NCI-H524 (cell line): ENCODE measurements around the gene NTN3.
"Not testable (repeated sequence)": the region's sequence is repeated elsewhere in the genome, so short reads cannot be mapped to it uniquely, and the experiment has no call there.

ENCODE experiments used
- DNase-seq, 2 experiments: peaks; one replicate each; lab custom pipeline; 2025; lab: John Stamatoyannopoulos, UW

Gene NTN3

DNA sequence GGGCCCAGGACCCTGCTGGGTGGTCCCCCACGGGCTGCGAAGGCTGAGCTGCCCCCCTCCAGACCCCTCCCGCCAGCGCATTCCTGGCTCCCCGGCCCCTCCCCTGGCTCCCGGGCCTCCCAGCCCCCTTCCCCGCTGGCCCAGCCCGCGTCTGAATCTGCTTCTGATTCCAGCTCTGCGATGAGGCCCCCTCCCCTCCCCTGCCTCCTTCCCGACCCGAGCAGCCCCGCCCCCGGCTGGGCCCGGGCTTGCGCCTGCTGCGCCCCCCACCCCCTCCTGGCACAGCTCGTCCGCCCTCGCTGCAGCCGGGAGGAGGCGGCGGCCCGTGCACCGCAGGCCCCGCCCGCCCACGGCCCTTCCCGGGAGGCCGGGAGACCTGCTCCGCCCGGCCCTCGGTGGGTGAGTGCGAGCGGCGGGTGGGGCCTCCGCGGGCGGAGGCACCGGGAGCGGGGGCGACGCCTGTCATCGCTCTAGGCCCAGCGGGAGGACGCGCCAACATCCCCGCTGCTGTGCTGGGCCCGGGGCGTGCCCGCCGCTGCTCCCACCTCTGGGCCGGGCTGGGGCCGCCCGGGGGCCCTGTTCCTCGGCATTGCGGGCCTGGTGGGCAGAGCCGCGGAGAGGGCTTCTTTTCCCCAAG is at the start of gene NTN3:
NTN3 (plus strand) TSS at position 282 of the 637 bp plus-strand sequence. CDS start 405 bp downstream, outside the sequence.
- peak; percentile 92 to 95 for DNase-seq

DNA sequence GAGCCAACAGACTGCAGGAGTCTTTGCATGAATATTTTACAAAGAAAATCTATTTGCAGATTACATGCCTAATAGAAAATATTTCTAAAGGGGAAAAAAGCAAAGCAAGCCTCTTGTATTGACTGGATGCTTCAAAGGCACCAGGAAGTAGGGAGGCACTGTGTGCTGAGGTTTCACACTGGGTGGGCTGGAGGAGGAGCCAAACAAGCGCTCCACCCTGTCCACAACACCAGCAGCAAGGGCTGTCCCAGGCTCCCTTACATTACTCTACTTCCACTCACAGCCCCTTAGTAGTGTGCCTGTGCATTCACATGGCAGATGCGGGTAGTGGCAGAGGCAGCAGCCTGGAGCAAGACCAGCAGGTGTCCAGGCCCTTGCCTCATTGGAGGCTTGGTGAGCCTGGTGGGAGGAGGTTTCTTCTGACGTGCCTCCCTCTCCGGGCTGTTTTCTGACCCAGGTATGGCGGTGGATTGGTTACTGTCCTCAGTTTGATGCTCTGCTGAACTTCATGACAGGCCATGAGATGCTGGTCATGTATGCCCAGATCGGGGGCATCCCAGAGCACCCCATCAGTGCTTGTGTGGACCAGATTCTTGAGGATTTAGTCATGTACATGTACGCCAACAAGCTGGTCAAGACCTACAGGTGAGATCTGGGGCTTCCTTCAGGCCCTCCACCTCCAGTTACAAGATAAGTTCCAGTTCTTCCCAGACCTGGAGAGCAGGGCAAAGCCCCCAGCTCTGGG is 48.8 kb upstream of the NTN3 start:
- peak in 1 of 2 experiments; percentile 33 for DNase-seq

DNA sequence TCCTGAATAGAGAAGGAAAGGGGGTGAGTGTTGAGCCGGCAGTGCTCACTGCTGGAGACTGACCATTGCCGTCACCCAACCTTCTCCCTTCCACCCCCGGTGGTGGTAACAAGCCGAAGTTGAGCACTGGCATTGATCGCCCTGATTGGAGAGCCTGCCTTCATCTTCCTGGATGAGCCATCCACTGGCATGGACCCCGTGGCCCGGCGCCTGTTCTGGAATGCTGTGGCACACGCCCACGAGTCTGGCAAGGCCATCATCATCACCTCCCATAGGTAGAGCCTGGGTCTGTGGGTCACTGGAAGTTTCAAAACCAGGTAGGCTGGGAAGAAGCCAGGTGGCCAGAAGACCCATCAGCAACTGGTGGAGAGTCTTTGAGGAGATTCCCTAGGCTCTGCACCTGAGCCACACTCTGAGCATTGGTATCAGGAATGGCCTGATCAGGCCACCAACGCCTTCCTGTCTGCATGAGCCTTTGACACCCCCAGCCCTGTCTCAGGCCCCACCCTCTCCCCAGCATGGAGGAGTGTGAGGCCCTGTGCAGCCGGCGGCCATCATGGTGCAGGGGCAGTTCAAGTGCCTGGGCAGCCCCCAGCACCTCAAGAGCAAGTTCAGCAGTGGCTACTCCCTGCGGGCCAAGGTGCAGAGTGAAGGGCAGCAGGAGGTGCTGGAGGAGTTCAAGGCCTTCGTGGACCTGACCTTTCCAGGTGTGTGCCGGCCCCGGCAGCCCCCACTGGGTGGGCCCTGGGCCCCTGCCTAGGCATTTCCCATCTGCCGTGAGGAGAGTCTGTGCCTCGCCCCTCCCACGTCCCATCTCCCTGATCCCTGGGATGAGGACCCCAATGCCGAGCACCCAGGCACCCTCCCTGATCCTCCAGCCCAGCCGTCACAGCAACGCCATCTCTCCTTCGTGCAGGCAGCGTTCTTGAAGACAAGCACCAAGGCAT is 46.8 kb upstream of the NTN3 start:
- no peak for DNase-seq

DNA sequence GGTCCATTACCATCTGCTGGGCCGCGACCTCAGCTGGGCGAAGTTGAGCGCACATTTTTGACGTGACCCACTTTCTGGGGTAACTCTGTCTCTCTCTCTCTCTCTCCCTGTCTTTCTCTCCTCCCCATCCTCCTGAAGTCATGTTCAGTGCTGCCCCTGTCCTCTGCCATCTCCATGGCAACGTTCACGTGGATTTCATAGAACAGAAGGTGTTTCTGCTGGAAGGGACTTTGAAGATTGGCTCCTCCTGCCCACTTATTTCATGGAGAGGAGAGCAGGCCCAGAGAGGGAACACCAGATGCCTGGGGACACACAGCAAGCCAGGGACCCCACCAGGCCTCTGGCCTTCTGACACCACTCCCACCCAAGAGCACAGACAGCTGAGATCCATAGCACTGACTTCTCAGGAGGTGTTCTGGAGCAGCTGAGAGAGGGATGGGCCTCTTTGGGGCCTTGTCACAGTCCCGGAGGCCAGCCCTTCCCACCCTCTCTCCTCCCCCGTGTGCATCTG is 46.0 kb upstream of the NTN3 start:
- DNase-seq, result peak in 1 of 2 experiments; percentile 51

DNA sequence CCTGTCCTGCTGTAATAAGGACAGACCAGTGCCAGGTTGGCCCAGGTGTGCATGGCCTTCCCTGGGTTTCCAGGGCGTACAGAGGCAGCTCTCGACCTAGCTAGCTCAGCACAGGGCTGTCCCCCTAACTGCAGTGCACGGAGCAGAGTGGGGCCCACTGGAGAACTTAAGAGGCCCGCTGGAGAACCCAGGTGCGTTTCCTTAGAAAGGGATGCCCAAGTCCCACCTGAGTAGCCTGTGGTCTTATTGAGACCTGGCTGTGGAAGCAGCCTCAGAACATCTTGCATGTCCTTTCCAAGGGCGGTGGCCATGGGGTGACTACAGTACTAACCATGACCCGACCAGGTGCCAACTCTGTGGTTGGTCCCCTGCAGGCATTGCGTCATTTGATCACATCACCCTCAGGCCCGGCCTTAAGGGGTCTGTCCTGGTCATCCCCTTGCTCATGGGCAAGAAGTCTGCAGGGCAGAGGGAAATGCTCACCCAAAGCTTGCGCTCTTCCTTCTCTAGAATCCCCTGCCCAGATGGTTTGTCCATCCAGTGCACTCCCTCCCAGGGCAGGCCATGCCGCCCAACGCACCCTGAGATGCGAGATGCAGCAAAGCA is 45.2 kb upstream of the NTN3 start:
- no peak for DNase-seq

DNA sequence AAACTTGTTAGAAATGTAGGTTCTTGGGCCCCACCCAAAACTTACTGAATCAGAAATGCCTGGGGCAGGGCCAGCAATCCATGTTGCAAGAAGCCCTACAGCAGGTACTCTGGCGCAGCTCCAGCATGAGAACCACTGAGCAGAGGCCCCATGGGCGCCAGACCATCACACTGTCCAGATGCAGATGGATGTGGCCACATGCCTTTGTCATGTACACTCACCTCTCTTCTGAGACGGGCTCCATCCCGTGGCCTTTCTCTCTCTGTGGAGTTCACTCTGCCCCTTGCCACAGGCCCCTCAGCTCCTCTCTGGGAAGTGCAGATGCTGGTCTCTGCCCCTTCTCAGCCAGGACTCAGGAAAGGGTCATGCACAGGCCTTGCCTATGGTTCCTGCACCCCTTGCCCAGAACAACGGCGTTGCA is 44.1 kb upstream of the NTN3 start:
- DNase-seq, result no peak

DNA sequence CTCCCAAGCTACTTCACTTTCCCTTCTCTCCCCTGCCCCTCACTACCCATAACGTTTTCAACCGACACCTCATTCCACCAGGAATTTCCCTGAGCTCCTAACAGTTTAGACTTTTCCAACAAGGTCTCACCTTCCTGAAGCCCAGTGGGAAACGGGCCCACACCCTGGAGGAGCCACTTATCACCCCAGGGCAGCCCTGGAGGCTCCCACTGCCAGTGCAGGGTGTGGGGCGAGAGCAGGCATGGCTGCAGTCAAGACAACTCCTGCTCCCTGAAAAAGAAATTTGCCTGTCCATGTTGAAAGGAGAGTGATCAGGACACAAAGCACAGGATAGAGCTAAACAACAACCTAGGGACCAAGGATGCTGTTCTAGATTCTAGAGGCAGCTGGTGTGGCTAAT is 43.6 kb upstream of the NTN3 start:
- no peak for DNase-seq

DNA sequence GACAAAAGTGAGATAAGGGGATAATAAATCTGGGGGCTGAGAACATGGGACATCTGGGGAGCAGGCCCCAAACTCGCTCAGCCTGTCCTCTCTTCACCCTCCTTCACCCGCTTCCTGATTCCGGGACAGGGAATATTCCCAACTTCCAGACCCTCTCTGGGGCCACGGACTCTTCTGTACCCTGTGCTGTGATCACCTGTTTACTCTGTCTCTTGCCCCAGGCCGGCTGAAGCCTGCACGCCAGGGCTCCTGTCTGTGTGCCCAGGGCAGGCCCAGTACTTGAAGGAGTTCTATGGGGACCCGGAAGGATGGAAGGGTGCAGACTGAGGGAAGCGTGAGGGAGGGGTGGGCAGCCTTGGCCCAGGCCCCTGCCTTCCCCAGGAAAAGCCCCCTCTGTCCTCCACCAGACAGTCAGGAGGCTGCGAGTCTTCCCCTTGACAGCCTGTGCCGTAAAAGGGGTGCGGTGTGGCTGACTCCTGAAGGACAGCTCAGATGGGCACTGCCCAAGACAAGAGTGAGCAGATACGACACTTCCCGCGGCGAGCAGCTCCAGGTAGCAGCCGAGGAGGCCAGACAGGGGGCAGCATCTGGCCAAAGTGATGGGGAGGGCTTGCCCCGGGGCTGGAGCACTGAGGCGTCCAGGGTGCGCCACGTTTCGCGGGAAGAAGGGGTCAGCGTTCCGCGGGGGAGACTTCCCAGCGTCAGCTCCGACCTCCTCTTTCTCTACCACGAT is 42.9 kb upstream of the NTN3 start:
- DNase-seq, result peak; percentile 39 to 71

DNA sequence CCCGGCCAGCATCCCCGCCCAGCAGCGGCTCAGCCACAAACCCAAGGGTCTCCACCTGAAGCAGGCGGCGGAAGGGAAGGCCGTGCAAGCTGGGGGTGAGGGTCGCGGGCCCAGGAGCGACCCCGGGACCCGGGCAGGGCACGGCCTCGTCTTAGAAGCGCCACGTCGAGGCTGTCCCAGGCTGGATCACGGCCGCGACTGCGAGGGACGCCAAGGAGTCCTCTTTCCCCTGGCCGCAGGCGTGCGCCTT is 42.4 kb upstream of the NTN3 start:
- no peak for DNase-seq

DNA sequence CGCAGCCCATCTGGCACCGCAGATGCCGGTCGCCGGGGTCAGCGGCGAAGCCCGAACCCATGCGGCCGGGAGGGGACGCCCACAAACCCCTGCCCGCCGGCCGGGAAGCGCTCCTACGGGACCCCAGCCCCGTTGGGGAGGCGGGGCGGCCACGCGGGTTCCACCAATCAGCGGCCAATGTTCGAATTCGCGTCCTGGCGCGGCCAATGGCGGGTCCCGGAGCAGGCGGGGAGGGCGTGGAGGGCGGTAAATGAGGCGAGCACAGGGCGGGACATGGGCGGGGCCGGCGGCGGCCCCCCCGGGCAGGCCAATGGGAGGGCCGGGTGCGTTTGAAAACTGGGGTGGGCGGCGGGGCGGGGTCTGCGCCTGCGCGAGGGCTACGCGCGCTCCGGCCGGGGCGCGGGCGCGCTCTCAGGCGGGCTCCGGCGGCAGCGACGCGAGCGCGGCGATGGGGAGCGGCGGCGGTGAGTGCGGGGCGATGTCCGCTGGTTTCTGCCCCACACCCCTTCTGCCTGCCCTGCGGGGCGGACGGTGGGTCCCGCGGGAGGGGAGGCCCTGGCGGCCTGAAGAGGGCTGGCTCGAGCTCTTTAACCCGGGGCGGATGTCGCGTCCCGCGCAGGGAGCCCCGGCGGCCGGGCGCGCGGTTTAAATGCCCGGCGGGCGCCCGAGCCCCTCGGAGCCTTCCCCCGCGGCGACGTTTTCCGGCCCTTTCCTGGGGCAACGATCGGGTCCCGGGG is 41.9 kb upstream of the NTN3 start, which contains the start of gene CCNF:
CCNF (plus strand) TSS at position 414 of the 737 bp plus-strand sequence; CDS start at position 449, 35 bp downstream.
- peak; percentile 97 to 98 for DNase-seq

DNA sequence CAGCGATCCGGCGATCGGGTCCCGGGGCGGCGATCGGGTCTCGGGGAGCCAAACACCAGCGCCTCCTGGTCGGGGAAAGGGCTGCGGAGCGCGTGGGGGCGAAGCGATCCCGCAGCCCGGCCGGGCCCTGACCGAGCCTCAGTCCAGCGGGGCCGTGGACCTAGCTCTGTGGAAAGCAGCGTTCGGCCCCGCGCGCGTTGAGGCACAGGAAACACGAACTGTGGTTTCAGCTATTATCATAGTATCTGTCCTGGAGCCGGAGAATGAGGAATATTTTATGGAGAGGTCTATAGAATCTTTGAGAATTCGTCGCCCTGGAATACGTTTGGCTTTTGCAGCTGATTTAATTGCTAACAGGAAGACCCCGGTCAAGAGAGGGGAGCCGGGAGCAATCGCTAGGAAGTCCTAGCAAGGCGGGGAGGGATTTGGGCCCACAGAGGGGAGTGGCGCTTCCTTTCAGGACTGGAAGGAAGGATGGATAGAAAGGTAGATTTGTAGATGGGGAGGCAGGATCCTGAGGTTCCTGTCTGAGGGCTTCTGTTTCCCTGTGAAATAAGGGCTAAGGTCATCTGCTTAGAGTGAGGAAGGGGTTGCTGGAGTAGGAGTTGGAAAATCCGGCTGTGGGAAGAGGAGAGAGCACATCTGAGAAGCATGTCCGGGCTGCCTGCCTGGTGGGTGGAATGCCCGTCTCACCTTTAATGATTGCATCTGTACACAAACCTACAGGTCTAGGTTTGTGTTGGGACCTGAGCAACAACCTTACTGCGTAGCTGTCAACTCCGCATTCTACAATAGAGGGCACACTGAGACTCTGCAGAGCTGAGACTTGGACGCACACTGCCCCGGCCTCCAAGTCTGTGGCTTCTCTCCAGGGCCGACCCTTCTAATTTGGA is 41.1 kb upstream of the NTN3 start:
- DNase-seq, result peak in 1 of 2 experiments; percentile 42

DNA sequence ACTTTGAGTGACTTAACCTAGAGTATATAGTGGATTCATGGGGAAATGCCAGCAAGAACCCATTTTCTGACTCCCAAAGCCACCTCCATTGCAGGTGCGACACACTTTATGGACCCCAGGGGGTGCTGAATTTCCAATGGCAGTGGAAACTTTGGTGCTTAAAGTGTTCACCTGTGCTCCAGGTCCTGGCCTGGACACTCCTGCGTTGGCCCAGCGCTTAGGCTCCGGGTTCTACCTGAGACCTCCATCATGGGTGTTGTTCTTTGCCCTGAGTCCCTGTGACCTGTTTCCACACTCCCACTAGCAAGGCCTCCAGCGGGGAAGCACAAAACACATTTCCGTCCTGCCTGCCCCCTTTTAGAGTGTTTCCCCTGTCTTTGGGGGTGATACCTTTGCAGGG is 38.8 kb upstream of the NTN3 start:
- no peak for DNase-seq

DNA sequence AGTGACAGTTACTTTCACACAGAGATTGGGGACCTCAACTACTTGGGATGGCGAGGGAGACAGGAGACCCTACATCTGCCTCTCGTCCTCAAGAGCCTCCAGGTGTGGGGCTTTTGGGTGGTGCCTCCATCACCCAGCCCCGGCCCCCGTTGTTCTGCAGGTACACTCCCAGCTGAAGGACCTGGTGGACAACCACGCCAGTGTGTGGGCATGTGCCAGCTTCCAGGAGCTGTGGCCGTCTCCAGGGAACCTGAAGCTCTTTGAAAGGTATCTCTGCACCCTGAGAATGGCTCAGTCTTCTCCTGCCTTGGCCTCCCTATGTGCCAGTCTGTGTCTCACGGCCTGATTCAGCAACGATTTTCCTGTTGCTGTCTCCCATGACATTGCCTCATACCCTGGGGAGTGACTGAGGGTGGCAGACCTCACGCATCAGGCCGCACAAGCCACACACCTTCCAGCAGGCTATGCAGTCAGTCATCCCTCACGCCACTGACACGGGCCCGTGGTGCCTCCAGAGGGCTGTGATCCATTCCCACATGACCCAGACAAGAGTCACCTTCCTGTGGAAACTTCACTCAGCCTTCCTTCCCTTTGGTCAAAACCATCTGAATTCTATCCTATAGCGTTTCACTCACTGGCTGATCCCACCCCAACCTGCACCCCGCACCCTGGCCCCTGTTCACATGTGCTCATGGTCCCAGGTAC is 38.1 kb upstream of the NTN3 start:
- DNase-seq, result no peak

DNA sequence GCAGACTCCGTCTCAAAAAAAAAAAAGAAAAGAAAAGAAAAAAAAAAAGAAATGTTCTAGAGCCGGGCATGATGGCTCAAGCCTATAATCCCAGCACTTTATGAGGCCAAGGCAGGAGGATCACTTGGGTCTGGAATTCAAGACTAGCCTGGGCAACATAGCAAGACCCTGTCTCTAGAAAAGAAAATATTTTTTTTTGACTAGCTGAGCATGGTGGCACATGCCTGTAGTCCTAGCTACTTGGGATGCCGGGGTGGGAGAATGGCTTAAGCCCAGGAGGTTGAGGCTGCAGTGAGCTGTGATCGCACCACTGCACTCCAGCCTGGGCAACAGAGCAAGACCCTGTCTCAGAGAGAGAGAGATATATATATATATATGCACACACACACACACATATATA is 35.9 kb upstream of the NTN3 start:
- not testable (repeated sequence) for DNase-seq

DNA sequence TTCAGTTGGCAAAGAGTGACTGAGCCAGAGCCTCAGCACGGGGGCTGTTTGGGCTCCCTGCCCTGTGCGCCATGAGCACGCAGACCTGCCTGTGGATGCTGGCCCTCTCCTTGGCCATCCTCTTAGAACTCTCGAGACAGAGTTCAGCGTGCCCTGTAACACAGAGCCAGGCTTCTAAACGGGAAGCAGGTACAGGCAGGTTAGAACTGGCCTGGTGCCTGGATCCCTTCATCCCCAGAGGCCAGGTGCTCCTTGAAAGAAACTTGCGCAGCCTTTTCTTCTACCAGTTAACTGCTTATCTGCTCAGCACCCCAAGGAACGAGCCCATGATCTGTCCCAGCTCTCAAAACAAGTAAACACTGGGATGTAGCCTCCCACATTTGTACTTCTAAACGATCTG is 35.0 kb upstream of the NTN3 start:
- DNase-seq, result no peak

DNA sequence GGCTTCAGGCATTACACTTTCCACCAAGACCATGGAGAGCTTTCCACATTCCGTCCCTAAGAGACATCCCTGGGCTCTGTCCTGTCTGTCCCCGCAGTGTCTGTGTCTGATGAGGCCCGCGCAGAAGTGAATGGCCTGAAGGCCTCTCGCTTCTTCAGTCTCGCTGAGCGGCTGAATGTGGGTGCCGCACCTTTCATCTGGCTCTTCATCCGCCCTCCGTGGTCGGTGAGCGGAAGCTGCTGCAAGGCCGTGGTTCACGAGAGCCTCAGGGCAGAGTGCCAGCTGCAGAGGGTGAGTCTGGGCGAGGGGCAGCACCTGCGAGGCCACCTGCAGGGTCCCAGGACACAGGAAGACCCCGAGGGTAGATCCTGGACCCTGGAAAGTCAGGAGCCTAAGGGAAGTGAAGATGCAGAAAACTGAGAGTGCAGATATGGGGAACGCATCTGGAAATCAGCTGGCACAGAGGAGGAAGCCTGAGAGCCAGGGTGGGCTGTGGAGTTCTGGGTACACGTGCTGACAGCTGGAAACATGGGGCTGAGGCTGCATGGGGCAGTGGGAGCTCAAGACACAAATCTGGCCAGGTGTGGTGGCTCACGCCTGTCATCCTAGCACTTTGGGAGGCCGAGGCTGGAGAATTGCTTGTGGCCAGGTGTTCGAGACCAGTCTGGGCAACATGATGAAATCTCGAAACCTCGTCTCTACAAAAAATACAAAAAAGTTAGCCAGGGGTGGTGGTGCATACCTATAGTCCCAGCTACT is 33.9 kb upstream of the NTN3 start:
- no peak for DNase-seq

DNA sequence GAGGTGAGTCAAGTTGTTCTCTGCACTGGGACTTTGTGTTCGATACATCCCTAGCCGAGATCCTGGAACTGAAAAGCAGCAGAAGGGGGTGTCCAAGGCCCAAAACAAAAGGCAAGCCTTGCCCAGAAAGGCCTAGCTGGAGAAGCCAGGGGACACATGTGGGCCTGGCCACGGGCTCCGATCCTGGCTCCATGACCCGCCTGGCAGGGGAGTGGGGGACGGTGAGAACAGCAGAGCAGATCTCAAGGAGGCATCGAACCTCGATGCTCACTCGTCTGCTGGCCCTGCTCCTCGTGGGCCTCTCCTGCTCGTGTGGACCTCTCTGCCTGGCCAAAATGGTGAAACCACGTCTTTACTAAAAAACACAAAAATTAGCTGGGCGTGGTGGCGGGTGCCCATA is 33.0 kb upstream of the NTN3 start:
- DNase-seq, result no peak

DNA sequence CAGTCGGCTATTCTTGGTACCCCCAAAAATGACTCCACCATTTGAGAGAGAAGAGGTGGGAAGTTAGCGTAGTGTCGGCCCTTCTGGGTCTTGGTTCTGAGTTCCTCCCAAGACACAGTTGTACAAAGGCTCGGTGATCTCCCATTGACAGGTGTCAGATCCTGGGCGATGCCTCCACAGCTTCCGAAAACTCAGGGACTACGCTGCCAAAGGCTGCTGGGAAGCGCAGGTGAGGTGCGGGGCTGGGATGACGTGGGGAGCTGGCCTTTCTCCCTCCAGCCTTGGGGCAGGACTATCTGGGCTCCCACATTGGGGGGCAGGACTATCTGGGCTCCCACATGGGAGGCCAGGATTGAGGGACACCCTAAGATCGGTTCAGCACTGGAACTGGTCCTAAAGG is 31.5 kb upstream of the NTN3 start:
- no peak for DNase-seq
